AG04449 (cell line): ENCODE results near the gene SLPI.

ENCODE experiments used
- CTCF ChIA-PET: fragments of 350-600 bp; formaldehyde crosslinking; extraction: SDS; loops from one replicate; lab custom pipeline; 2021; ENCODE audit warnings: antibody characterized with exemption; lab: Yijun Ruan, JAX
- POLR2A ChIA-PET: fragments of 400-600, 350-600 bp; formaldehyde crosslinking; extraction: SDS; loops from one replicate; lab custom pipeline; 2020; ENCODE audit warnings: antibody characterized with exemption, inconsistent platforms; lab: Yijun Ruan, JAX
- DNase-seq: peaks from one replicate; pipeline ENCODE4 v3.0.0-alpha.2; 2010; ENCODE audit warnings: low read depth, low spot score
- H3K4me3 ChIP-seq: 2 replicates; pipeline ENCODE4 v1.5.1; 2011; ENCODE audit warnings: low read depth, mild to moderate bottlenecking, control low read depth, low read length
- CTCF ChIP-seq: IDR thresholded peaks from one replicate; pipeline ENCODE4 v1.5.1; 2011; ENCODE audit warnings: mild to moderate bottlenecking, moderate library complexity, low read length, control low read depth, inconsistent platforms; ENCODE audit not compliant: insufficient read depth; ENCODE audit errors: missing control alignments

Gene SLPI

DNA sequence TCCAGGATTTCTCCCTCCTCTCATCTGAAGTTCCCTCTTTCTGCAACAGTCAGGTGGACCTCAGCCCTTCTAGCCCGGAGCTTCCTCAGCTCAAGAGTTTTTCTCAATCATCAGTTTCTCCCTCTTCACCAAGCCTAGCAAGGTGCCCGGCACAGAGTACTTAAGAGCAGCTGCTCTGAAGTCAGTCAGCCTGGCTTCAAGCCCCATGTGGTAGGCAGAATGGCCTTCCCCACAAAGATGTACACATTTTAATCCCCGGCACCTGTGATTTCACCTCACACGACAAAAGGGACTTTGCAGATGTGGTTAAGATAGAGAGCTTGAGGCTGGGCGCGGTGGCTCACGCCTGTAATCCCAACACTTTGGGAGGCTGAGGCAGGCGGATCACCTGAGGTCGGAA lies 37.2 kb upstream of the SLPI start:
- DNase-seq: no peak
- H3K4me3 ChIP-seq: no peak overlapping the region
- no peak for TF ChIP-seq CTCF
- POLR2A ChIA-PET: no interaction called here
- CTCF ChIA-PET: interaction anchor here (0.8 to 8.9 kb wide), 50 partner anchors 7 to 545 kb away, joined by 3 to 183 read pairs (median 6); partner anchors contain the start of genes KCNS1, MATN4, PIGT and RBPJL

DNA sequence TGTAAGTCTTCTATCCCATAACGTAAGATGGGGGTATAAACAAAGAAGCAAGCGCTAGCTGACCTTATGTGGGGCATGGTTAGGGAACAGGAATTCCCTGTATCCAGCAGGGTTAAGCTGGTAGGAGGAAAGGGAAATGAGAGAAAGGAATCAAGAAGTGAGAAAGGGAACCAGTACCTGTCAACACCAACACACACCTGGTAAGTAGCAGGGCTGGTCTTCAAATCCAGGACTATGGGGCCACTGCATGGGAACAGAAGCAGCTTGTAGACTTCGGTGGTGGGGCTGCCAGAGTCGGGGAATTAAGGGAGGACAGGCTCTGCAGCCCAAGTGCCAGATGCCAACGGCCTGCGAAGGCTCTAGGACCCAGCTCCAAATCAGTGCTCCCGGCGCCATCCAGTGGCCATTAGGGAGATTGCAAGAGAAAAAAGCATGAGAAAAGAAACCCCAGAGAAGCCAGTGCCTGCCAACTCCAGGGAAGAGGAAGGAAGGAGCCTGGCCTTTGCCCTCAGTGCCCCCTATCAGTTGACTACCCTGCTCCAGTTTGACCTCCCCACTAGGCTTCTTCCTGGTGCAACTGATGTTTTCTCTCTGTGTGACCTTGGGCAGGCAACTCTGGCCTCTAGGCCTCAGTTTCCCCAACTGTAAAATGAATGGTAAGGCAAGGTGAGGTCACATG lies 36.5 kb upstream of the SLPI start:
- no peak for DNase-seq
- H3K4me3 ChIP-seq: no peak overlapping the region
- ChIA-PET POLR2A (no interaction called here), CTCF (interaction anchor here (0.7 to 8.9 kb wide), 57 partner anchors 8 to 544 kb away, joined by 3 to 183 read pairs (median 5); partner anchors contain the start of genes KCNS1, MATN4, PIGT and RBPJL)
- peak; percentile 82 for TF ChIP-seq CTCF

GRCh38 chr20:45289942-45290676 lies 35.7 kb upstream of the SLPI start:
- TF ChIP-seq CTCF: no peak
- no peak overlapping the region for H3K4me3 ChIP-seq
- no peak for DNase-seq
- CTCF ChIA-PET: interaction anchor here (0.7 to 8.9 kb wide), 44 partner anchors 9 to 543 kb away, joined by 3 to 183 read pairs (median 6); partner anchors contain the start of genes KCNS1, STK4, TOMM34 and WFDC5
- POLR2A ChIA-PET: no interaction called here

DNA sequence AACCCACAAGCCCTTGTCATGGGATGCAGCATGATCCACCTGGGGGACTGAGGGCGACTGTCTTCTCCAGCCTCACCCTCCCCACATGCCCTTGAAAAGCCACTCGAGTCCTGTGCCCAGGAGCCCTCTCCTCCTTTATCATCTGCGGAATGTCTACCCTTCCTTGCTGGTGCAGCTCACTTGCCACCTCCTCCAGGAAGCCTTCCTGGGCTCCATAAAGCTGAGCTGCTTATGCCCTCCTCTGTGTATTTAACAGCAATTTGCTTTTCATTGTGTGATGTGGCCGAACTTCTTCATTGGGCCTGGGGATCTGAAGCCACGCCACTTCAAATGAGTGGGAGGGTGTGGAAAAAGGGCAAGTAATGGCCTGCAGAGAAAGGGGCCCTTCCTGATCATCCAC lies 34.5 kb upstream of the SLPI start:
- no peak overlapping the region for H3K4me3 ChIP-seq
- DNase-seq: no peak
- ChIA-PET CTCF (interaction anchor here (0.6 to 6.3 kb wide), 6 partner anchors 39 to 245 kb away, joined by 3 to 146 read pairs (median 3); no protein-coding TSS in a partner anchor), POLR2A (no interaction called here)
- TF ChIP-seq CTCF: no peak

- ChIA-PET POLR2A (no interaction called here), CTCF (interaction anchor here (0.6 to 3.0 kb wide), 5 partner anchors 38 to 244 kb away, joined by 3 to 19 read pairs (median 3); no protein-coding TSS in a partner anchor)
- no peak for DNase-seq
Measured at GRCh38 chr20:45288376-45288775, 34.0 kb upstream of the SLPI start.

More at GRCh38 chr20:45288376-45288775, 34.0 kb upstream of the SLPI start:
- no peak for TF ChIP-seq CTCF
- no peak overlapping the region for H3K4me3 ChIP-seq
